ENCODE data around the gene C6.
"Not testable (repeated sequence)": the region's sequence is repeated elsewhere in the genome, so short reads cannot be mapped to it uniquely, and the experiment has no call there.

C6 gene

DNA sequence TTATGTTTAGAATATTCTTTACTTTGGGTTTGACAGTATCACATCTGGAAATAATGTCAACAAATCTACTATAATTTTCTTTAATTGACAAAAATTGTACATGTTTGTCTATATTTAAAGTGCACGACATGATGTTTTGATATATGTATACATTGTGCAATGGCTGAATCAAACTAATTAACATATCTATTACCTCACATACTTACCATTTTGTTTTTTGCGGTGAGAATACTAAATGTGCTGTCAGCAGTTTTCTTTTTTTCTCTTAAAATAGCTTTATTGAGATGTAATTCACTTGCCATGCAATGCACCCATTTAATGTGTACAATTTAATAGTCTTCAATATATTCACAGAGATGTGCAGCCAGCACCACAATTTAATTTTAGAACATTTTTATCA is 10.6 kb upstream of the C6 start:
- in situ Hi-C loops (cut with MboI; ENCODE audit: low sequenced_read_pairs, unreplicated experiment), result no loop called here
- TF ChIP-seq, protein P1, sequence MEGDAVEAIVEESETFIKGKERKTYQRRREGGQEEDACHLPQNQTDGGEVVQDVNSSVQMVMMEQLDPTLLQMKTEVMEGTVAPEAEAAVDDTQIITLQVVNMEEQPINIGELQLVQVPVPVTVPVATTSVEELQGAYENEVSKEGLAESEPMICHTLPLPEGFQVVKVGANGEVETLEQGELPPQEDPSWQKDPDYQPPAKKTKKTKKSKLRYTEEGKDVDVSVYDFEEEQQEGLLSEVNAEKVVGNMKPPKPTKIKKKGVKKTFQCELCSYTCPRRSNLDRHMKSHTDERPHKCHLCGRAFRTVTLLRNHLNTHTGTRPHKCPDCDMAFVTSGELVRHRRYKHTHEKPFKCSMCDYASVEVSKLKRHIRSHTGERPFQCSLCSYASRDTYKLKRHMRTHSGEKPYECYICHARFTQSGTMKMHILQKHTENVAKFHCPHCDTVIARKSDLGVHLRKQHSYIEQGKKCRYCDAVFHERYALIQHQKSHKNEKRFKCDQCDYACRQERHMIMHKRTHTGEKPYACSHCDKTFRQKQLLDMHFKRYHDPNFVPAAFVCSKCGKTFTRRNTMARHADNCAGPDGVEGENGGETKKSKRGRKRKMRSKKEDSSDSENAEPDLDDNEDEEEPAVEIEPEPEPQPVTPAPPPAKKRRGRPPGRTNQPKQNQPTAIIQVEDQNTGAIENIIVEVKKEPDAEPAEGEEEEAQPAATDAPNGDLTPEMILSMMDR (IDR thresholded peaks at IDR 0.05; ENCODE audit: borderline replicate concordance, control extremely low read depth, extremely low read depth, insufficient read depth, missing control alignments), result no peak
- DNase-seq (ENCODE audit: low spot score), result no peak

DNA sequence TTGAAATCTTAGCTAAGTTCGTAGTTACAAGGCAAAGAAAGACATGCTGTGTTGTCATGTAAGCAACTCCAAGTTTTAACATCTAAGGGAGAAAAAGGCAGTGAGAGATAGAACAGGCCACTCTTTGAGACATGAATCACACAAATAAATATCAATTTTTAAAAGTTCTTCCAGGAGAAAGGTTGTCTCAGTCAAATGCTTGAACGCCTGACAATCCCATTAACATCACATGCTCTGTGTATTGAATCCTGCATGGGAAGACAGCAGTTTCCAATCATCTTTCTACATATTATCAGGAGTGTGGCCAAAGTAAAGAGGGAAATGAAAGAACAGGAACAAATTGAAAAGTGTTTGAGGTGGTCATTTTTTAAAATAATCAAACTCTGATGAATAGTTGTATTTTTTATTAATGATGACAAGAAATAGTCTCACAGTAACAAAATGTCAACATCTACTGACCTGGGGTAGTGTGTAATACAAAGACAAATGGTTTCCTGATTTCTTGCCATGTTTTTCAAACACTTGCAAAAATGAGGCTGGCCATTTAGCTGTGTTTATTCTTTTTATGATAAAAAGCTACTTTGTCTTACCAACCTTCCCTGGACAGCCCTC is 6.4 kb upstream of the C6 start:
- TF ChIP-seq, protein P1 (IDR thresholded peaks at IDR 0.05; ENCODE audit: borderline replicate concordance, control extremely low read depth, extremely low read depth, insufficient read depth, missing control alignments), result no peak
- no peak for DNase-seq (ENCODE audit: low spot score)
- in situ Hi-C loops (cut with MboI; ENCODE audit: low sequenced_read_pairs, unreplicated experiment), result no loop called here

DNA sequence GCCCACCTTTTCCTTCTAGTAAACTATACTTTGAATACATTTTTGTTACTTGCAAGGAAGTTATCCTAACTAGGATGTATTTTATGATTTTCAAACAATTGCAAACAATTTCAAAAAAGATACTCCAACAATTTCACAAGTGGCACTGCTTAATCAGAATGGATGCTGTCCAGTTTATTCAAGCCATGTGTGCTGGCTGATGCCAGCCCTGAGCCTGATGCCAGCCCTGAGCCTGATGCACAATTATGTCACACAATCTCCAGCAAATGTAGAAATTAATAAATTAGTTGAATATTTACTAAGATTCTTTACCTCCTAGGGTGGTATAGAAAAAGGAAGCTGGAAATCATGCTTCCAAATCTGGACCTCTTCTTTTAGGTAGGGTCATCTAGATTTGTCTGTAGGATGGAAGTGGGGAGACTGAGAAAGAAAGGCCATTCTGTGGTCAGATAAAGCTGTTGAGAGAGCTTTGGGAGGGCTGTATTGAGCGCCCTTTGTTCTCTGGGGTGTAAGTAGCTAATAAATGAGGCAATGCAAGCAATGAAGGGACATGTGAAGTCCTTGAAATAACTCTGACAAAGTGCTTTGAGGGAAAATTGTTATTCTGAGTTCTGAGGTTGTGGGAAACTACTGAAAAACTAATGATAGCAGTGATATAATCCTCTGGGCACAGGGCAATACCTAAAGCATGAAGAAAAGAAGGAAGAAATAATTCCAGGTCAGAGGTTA is 5.8 kb upstream of the C6 start:
- DNase-seq (ENCODE audit: low spot score), result no peak
- TF ChIP-seq, protein P1 (IDR thresholded peaks at IDR 0.05; ENCODE audit: borderline replicate concordance, control extremely low read depth, extremely low read depth, insufficient read depth, missing control alignments), result no peak
- in situ Hi-C loops (cut with MboI; ENCODE audit: low sequenced_read_pairs, unreplicated experiment), result no loop called here

DNA sequence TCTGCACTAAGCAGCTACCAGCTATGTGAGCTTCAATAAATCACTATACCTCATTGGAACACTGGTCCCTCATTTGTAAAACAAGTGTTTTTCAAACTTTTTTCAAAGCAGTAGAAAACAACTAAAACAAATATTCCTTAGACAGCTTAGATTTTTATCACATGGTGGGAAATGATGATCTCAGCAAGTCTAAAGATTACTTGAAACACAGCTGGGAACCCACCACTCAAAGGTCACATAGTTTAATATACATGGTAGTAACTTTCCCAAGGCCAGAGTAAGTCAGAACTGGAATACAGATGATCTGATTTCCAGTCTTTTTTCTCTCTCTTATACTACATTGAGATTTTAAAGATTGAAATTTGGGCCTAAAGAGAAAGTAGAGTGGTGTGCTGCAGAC is 850 bp upstream of the C6 start:
- in situ Hi-C loops (cut with MboI; ENCODE audit: low sequenced_read_pairs, unreplicated experiment), result no loop called here
- TF ChIP-seq, protein P1 (IDR thresholded peaks at IDR 0.05; ENCODE audit: borderline replicate concordance, control extremely low read depth, extremely low read depth, insufficient read depth, missing control alignments), result no peak
- no peak for DNase-seq (ENCODE audit: low spot score)

DNA sequence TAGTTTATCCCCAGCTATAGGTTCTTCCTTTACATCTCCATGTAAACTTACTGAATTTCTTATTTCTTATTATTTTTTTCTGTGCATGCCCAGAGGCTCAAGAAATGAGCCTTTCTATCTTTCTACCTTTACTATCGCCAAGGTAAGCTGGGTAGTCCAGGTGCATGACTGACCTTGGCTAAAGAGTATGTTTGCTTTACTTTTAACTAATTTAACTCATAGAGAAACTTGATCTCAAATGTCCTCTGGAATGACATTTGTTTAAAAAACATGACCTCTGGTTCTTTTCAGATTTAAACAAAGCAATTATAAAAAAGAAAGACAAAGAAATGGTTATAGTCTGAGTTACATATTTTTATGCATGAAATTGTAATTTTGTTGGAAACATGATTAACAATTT is 397 bp downstream of the C6 start:
- TF ChIP-seq, protein P1 (IDR thresholded peaks at IDR 0.05; ENCODE audit: borderline replicate concordance, control extremely low read depth, extremely low read depth, insufficient read depth, missing control alignments), result no peak
- in situ Hi-C loops (cut with MboI; ENCODE audit: low sequenced_read_pairs, unreplicated experiment), result no loop called here
- DNase-seq (ENCODE audit: low spot score), result no peak

DNA sequence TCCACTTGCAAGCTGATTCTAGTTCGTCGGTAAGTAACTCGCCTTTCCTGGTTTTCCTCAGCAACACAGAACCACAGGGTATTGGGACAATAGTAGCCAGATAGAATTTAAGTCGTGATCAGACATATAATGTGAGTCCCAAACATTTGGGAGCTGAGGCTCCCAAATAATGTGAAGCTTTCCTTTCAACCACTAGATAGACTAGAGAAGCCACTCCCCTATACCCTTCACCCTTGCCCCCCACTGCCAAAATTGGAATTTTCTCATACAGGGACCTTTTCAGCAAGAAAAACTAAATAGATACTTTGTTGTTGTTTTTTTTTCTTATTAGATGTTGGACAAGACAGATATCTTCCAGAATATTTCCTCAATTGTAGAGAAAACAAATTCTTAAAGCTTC is 1.9 kb downstream of the C6 start:
- no peak for DNase-seq (ENCODE audit: low spot score)
- TF ChIP-seq, protein P1 (IDR thresholded peaks at IDR 0.05; ENCODE audit: borderline replicate concordance, control extremely low read depth, extremely low read depth, insufficient read depth, missing control alignments), result no peak
- in situ Hi-C loops (cut with MboI; ENCODE audit: low sequenced_read_pairs, unreplicated experiment), result no loop called here

DNA sequence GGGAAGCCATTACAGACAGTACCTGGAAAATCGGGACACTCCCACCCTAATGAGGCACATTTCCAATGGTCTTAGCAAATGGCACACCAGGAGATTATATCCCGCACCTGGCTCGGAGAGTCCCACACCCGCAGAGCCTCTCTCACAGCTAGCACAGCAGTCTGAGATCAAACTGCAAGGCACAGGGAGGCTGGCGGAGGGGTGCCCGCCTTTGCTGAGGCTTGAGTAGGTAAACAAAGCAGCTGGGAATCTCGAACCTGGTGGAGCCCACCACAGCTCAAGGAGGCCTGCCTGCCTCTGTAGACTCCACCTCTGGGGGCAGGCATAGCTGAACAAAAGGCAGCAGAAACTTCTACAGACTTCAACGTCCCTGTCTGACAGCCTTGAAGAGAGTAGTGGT is 7.9 kb downstream of the C6 start:
- in situ Hi-C loops (cut with MboI; ENCODE audit: low sequenced_read_pairs, unreplicated experiment); DNase-seq (ENCODE audit: low spot score): not testable (repeated sequence)

Measured in GM13976 (cell line).